Neural cell (in vitro differentiated cells): Measurements from ENCODE around the gene GSK3A. TPM values are rescaled to one million over a fixed set of nuclear protein-coding genes. Genes with fewer than 3 reads are reported as not detected.

Experiments
- H2AFZ ChIP-seq: fragments of 200-600, 300-800 bp; sonication (generic), shearing (Covaris generic); 2 replicates; pipeline ENCODE4 v1.6.0; 2014; ENCODE audit warnings: low read depth, mild to moderate bottlenecking, antibody characterized with exemption, low read length, moderate library complexity
- H3F3A ChIP-seq: fragments of 200-600 bp; shearing (Covaris generic); 2 replicates; pipeline ENCODE4 v1.6.1; 2016; ENCODE audit warnings: mild to moderate bottlenecking, moderate library complexity, mixed read lengths, antibody characterized with exemption, low read length; ENCODE audit not compliant: insufficient read depth, poor library complexity, severe bottlenecking
- H3K27ac ChIP-seq: fragments of 200-600, 300-800 bp; sonication (generic), shearing (Covaris generic); 2 replicates; pipeline ENCODE4 v1.5.1; 2014; ENCODE audit warnings: mild to moderate bottlenecking, low read length, moderate library complexity
- H3K27me3 ChIP-seq: fragments of 300-800, 200-600 bp; sonication (generic), shearing (Covaris generic); 2 replicates; pipeline ENCODE4 v1.6.0; 2014; ENCODE audit warnings: mild to moderate bottlenecking, low read depth, low read length, moderate library complexity; ENCODE audit not compliant: insufficient read depth
- H3K36me3 ChIP-seq: fragments of 300-800, 200-600 bp; sonication (generic), shearing (Covaris generic); 2 replicates; pipeline ENCODE4 v1.5.1; 2014; ENCODE audit warnings: mild to moderate bottlenecking, antibody characterized with exemption, low read length, moderate library complexity; ENCODE audit not compliant: insufficient read depth
- H3K4me2 ChIP-seq: fragments of 300-800, 200-600 bp; sonication (generic), shearing (Covaris generic); 2 replicates; pipeline ENCODE4 v1.6.0; 2014; ENCODE audit warnings: mild to moderate bottlenecking, low read length
- H3K4me3 ChIP-seq: fragments of 300-800, 200-600 bp; sonication (generic), shearing (Covaris generic); 2 replicates; pipeline ENCODE4 v1.5.1; 2014; ENCODE audit warnings: mild to moderate bottlenecking, low read length, moderate library complexity
- H3K79me2 ChIP-seq: fragments of 200-600 bp; shearing (Covaris generic); replicated peaks from 2 replicates; pipeline ENCODE4 v1.6.0; 2014; ENCODE audit warnings: mild to moderate bottlenecking, low read length, moderate library complexity; ENCODE audit not compliant: insufficient read depth
- H3K9ac ChIP-seq: fragments of 300-800, 200-600 bp; sonication (generic), shearing (Covaris generic); 2 replicates; pipeline ENCODE4 v1.6.1; 2016; ENCODE audit warnings: mild to moderate bottlenecking, low read length, mixed read lengths
- H3K9me2 ChIP-seq: fragments of 200-600 bp; shearing (Covaris generic); 2 replicates; pipeline ENCODE4 v1.6.1; 2016; ENCODE audit warnings: mild to moderate bottlenecking, low read length, mixed read lengths; ENCODE audit not compliant: insufficient read depth
- H3K9me3 ChIP-seq: fragments of 200-600, 300-800 bp; sonication (generic), shearing (Covaris generic); 2 replicates; pipeline ENCODE4 v1.6.1; 2016; ENCODE audit warnings: mild to moderate bottlenecking, mixed run types, low read length, moderate library complexity, mixed read lengths
- H4K20me1 ChIP-seq: fragments of 200-600 bp; shearing (Covaris generic); 2 replicates; pipeline ENCODE4 v1.6.1; 2016; ENCODE audit warnings: mild to moderate bottlenecking, mixed run types; ENCODE audit not compliant: insufficient read depth
- EP300 ChIP-seq: fragments of 450-650 bp; conservative IDR thresholded peaks from 2 replicates; pipeline ENCODE4 v1.6.1; 2014; ENCODE audit warnings: antibody characterized with exemption, mild to moderate bottlenecking, moderate library complexity; ENCODE audit not compliant: poor library complexity, severe bottlenecking
- EZH2 ChIP-seq: fragments of 200-600, 300-800 bp; shearing (Covaris generic), sonication (generic); IDR thresholded peaks from 2 replicates; pipeline ENCODE4 v1.6.1; 2014; ENCODE audit warnings: antibody characterized with exemption, low read length, borderline replicate concordance, mild to moderate bottlenecking; ENCODE audit not compliant: insufficient read depth, poor library complexity, severe bottlenecking
- RAD21 ChIP-seq: fragments of 450-650 bp; conservative IDR thresholded peaks from 2 replicates; pipeline ENCODE4 v1.6.1; 2014; ENCODE audit warnings: antibody characterized with exemption, mild to moderate bottlenecking, moderate library complexity
- SMC3 ChIP-seq: fragments of 450-650 bp; conservative IDR thresholded peaks from 2 replicates; pipeline ENCODE4 v1.6.1; 2014; ENCODE audit warnings: antibody characterized with exemption, mild to moderate bottlenecking, moderate library complexity; ENCODE audit not compliant: poor library complexity
- polyA plus RNA-seq: library from polyadenylated mRNA; depleted of rRNA; stranded (reverse); fragments of >200 nt; gene quantifications from 2 replicates; pipeline ENCODE4 v1.2.3, GENCODE V29; 2014
- TF ChIP-seq, protein P1 (sequence below): fragments of 450-650 bp; IDR thresholded peaks from 2 replicates; pipeline ENCODE4 v1.5.1; 2014; ENCODE audit warnings: antibody characterized with exemption, mild to moderate bottlenecking, moderate library complexity; ENCODE audit not compliant: poor library complexity, severe bottlenecking
- TF ChIP-seq, protein P2 (sequence below): IDR thresholded peaks from 2 replicates; pipeline ENCODE4 v1.6.1; 2012; ENCODE audit warnings: borderline replicate concordance

Gene GSK3A
- polyA plus RNA-seq, 1 donor from 2014 or later = 25.2 TPM

- Histone ChIP-seq H3K4me3 (peak overlapping the region; percentile 91), H3K9me3 (no peaks in the 10 kb centered on the region), H3K9ac (peak overlapping the region; percentile 95), H3K79me2 (peaks cover 32% of the 10 kb centered on the region), H3K36me3 (no peaks in the 10 kb centered on the region), H3K27me3 (no peaks in the 10 kb centered on the region), H3K27ac (peak overlapping the region; percentile 99), H3K9me2 (no peaks in the 10 kb centered on the region), H4K20me1 (peaks cover 10% of the 10 kb centered on the region), H3F3A (no peaks in the 10 kb centered on the region), H3K4me2 (peak overlapping the region; percentile 99), H2AFZ (no peak overlapping the region)
- TF ChIP-seq EZH2 (no peak), RAD21 (no peak), SMC3 (no peak)
- TF ChIP-seq, protein P1, sequence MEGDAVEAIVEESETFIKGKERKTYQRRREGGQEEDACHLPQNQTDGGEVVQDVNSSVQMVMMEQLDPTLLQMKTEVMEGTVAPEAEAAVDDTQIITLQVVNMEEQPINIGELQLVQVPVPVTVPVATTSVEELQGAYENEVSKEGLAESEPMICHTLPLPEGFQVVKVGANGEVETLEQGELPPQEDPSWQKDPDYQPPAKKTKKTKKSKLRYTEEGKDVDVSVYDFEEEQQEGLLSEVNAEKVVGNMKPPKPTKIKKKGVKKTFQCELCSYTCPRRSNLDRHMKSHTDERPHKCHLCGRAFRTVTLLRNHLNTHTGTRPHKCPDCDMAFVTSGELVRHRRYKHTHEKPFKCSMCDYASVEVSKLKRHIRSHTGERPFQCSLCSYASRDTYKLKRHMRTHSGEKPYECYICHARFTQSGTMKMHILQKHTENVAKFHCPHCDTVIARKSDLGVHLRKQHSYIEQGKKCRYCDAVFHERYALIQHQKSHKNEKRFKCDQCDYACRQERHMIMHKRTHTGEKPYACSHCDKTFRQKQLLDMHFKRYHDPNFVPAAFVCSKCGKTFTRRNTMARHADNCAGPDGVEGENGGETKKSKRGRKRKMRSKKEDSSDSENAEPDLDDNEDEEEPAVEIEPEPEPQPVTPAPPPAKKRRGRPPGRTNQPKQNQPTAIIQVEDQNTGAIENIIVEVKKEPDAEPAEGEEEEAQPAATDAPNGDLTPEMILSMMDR = no peak
- TF ChIP-seq, protein P2, sequence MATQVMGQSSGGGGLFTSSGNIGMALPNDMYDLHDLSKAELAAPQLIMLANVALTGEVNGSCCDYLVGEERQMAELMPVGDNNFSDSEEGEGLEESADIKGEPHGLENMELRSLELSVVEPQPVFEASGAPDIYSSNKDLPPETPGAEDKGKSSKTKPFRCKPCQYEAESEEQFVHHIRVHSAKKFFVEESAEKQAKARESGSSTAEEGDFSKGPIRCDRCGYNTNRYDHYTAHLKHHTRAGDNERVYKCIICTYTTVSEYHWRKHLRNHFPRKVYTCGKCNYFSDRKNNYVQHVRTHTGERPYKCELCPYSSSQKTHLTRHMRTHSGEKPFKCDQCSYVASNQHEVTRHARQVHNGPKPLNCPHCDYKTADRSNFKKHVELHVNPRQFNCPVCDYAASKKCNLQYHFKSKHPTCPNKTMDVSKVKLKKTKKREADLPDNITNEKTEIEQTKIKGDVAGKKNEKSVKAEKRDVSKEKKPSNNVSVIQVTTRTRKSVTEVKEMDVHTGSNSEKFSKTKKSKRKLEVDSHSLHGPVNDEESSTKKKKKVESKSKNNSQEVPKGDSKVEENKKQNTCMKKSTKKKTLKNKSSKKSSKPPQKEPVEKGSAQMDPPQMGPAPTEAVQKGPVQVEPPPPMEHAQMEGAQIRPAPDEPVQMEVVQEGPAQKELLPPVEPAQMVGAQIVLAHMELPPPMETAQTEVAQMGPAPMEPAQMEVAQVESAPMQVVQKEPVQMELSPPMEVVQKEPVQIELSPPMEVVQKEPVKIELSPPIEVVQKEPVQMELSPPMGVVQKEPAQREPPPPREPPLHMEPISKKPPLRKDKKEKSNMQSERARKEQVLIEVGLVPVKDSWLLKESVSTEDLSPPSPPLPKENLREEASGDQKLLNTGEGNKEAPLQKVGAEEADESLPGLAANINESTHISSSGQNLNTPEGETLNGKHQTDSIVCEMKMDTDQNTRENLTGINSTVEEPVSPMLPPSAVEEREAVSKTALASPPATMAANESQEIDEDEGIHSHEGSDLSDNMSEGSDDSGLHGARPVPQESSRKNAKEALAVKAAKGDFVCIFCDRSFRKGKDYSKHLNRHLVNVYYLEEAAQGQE = no peak
These were observed 40.4 kb upstream of the GSK3A start for GRCh38 chr19:42282819-42283187.

DNA sequence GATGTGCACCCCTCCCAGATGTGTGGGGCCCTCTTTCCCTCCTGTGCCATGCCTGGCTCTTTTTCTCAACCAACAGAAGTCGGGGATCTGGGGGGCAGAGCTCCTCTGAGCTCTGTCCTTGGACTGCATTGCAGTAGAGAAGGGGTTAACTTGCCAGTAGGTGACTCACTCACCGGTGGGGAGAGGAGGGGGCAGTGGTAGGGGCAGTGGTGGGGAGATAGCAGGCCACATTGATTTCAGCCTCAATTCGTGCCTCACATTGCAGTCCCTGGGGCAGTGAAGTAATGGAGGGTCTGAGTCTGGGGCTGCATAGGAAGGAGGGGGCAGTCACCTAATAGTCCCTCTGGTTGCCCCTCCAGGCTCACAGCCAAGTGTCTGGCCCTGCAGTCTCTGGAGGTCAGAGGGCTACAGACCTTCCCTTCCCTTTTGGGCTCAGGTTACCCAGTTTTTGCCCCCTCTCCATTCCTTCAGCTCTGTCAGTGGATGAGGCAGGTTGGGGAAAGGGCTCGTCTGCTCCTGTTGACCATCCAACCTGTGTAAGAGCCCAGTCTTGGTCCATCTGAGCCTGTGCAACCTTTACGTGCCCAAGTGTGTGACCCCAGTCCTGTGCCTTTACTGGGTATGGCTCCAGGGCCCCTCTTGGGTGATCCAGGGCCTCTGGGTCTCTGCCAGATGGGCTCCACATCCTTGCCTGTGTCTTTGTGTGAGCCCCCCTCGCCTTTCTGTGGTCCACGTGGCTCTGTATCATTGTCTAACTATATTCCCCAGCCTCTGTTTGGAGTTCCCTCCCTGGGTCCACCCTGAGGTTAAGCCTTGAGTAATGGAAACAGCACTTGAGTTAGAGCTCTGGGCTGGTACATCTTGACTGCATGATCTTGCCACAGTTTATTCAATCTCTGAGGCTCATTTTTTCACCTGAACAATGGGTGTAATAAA lies 39.7 kb upstream of the GSK3A start:
- Histone ChIP-seq H3F3A (no peaks in the 10 kb centered on the region), H2AFZ (no peak overlapping the region), H3K9ac (peak overlapping the region; percentile 95), H3K27me3 (no peaks in the 10 kb centered on the region), H3K4me2 (peak overlapping the region; percentile 65), H3K9me2 (no peaks in the 10 kb centered on the region), H3K4me3 (peak overlapping the region; percentile 91), H4K20me1 (peaks cover 10% of the 10 kb centered on the region), H3K79me2 (peaks cover 32% of the 10 kb centered on the region), H3K36me3 (no peaks in the 10 kb centered on the region), H3K27ac (peak overlapping the region; percentile 99), H3K9me3 (no peaks in the 10 kb centered on the region)
- TF ChIP-seq EP300 = no peak
- TF ChIP-seq, protein P2 = no peak
- no peak for TF ChIP-seq EZH2
- TF ChIP-seq RAD21 = no peak
